ENCODE data around the gene NBEA.

Gene NBEA

DNA sequence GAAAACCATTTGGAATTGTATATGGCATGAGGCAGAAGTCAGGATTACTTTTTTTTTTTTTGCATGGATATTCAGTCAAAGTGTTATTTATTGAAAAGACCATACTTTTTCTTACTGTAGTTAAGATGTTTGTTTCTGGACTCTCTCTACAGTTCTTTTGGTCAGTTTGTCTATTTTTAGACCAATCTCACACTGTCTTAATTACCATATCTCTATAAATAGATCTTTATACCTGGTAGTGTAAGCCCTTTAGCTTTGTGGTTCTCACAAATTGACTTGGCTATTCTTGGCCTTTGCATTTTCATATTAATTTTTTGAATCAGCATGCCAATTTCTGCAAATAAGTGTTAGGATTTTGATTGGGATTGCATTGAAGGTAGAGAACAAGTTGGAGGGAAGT lies 437.6 kb downstream of the NBEA start:
- no peak for TF ChIP-seq YY1 (IDR thresholded peaks at IDR 0.05; ENCODE audit: low read depth)
- no peak for TF ChIP-seq TEAD4 (IDR thresholded peaks at IDR 0.05)
- TF ChIP-seq CEBPB (IDR thresholded peaks at IDR 0.05), result no peak
- TF ChIP-seq EGR1 (IDR thresholded peaks at IDR 0.05), result no peak
- TF ChIP-seq, protein P1, sequence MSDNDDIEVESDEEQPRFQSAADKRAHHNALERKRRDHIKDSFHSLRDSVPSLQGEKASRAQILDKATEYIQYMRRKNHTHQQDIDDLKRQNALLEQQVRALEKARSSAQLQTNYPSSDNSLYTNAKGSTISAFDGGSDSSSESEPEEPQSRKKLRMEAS (IDR thresholded peaks at IDR 0.05), result no peak
- no peak for TF ChIP-seq NFIC (IDR thresholded peaks at IDR 0.05)
- TF ChIP-seq EP300 (IDR thresholded peaks at IDR 0.05; ENCODE audit: borderline replicate concordance), result no peak
- no peak for TF ChIP-seq FOXM1 (IDR thresholded peaks at IDR 0.05; ENCODE audit: borderline replicate concordance, low read depth)
- no peak for TF ChIP-seq TCF12 (IDR thresholded peaks at IDR 0.05; ENCODE audit: low read depth)
- TF ChIP-seq USF1 (IDR thresholded peaks at IDR 0.05), result no peak
- TF ChIP-seq RAD21 (IDR thresholded peaks at IDR 0.05; ENCODE audit: low read depth), result no peak
- TF ChIP-seq CREB1 (IDR thresholded peaks at IDR 0.05; ENCODE audit: low read depth), result no peak
- no peak for TF ChIP-seq TAF1 (IDR thresholded peaks at IDR 0.05; ENCODE audit: low read depth)
- TF ChIP-seq, protein P2, sequence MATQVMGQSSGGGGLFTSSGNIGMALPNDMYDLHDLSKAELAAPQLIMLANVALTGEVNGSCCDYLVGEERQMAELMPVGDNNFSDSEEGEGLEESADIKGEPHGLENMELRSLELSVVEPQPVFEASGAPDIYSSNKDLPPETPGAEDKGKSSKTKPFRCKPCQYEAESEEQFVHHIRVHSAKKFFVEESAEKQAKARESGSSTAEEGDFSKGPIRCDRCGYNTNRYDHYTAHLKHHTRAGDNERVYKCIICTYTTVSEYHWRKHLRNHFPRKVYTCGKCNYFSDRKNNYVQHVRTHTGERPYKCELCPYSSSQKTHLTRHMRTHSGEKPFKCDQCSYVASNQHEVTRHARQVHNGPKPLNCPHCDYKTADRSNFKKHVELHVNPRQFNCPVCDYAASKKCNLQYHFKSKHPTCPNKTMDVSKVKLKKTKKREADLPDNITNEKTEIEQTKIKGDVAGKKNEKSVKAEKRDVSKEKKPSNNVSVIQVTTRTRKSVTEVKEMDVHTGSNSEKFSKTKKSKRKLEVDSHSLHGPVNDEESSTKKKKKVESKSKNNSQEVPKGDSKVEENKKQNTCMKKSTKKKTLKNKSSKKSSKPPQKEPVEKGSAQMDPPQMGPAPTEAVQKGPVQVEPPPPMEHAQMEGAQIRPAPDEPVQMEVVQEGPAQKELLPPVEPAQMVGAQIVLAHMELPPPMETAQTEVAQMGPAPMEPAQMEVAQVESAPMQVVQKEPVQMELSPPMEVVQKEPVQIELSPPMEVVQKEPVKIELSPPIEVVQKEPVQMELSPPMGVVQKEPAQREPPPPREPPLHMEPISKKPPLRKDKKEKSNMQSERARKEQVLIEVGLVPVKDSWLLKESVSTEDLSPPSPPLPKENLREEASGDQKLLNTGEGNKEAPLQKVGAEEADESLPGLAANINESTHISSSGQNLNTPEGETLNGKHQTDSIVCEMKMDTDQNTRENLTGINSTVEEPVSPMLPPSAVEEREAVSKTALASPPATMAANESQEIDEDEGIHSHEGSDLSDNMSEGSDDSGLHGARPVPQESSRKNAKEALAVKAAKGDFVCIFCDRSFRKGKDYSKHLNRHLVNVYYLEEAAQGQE (IDR thresholded peaks at IDR 0.05; ENCODE audit: low read depth), result no peak
- no peak for TF ChIP-seq ZBTB7A (IDR thresholded peaks at IDR 0.05; ENCODE audit: low read depth)

GRCh38 chr13:35387682-35388250 lies 445.7 kb downstream of the NBEA start:
- TF ChIP-seq FOXM1 (IDR thresholded peaks at IDR 0.05; ENCODE audit: borderline replicate concordance, low read depth), result no peak
- no peak for TF ChIP-seq YY1 (IDR thresholded peaks at IDR 0.05; ENCODE audit: low read depth)

- TF ChIP-seq EGR1 (IDR thresholded peaks at IDR 0.05), result no peak
- TF ChIP-seq NFIC (IDR thresholded peaks at IDR 0.05), result no peak
- TF ChIP-seq, protein P2 (IDR thresholded peaks at IDR 0.05; ENCODE audit: low read depth), result no peak
- TF ChIP-seq TCF12 (IDR thresholded peaks at IDR 0.05; ENCODE audit: low read depth), result no peak
- no peak for TF ChIP-seq EP300 (IDR thresholded peaks at IDR 0.05; ENCODE audit: borderline replicate concordance)
- TF ChIP-seq CREB1 (IDR thresholded peaks at IDR 0.05; ENCODE audit: low read depth), result no peak
- TF ChIP-seq FOXM1 (IDR thresholded peaks at IDR 0.05; ENCODE audit: borderline replicate concordance, low read depth), result no peak
- TF ChIP-seq, protein P1 (IDR thresholded peaks at IDR 0.05), result no peak
- TF ChIP-seq USF1 (IDR thresholded peaks at IDR 0.05), result no peak
- no peak for TF ChIP-seq TEAD4 (IDR thresholded peaks at IDR 0.05)
- no peak for TF ChIP-seq TAF1 (IDR thresholded peaks at IDR 0.05; ENCODE audit: low read depth)
- TF ChIP-seq YY1 (IDR thresholded peaks at IDR 0.05; ENCODE audit: low read depth), result no peak
These were observed 446.6 kb downstream of the NBEA start for GRCh38 chr13:35388441-35389355.

GRCh38 chr13:35389535-35389934 lies 447.5 kb downstream of the NBEA start:
- TF ChIP-seq CREB1 (IDR thresholded peaks at IDR 0.05; ENCODE audit: low read depth) (no peak), USF1 (IDR thresholded peaks at IDR 0.05) (no peak), TCF12 (IDR thresholded peaks at IDR 0.05; ENCODE audit: low read depth) (no peak), ZBTB7A (IDR thresholded peaks at IDR 0.05; ENCODE audit: low read depth) (no peak), YY1 (IDR thresholded peaks at IDR 0.05; ENCODE audit: low read depth) (no peak), FOXM1 (IDR thresholded peaks at IDR 0.05; ENCODE audit: borderline replicate concordance, low read depth) (no peak), NFIC (IDR thresholded peaks at IDR 0.05) (no peak)
- TF ChIP-seq, protein P2 (IDR thresholded peaks at IDR 0.05; ENCODE audit: low read depth), result no peak
- TF ChIP-seq, protein P1 (IDR thresholded peaks at IDR 0.05), result no peak

All from Ishikawa (cell line).